CD4-positive, alpha-beta T cell treated with Interleukin-17A for 4 hours (primary cell): Measurements from ENCODE around the gene ADIPOQ.
"Not testable (repeated sequence)": the region's sequence is repeated elsewhere in the genome, so short reads cannot be mapped to it uniquely, and the experiment has no call there.

Experiments
- DNase-seq: peaks from one replicate; pipeline ENCODE4 v3.0.0-alpha.2; 2020; ENCODE audit warnings: mixed read lengths

Gene ADIPOQ

GRCh38 chr3:186842426-186843038 lies at the start of gene ADIPOQ:
Gene ADIPOQ, plus strand, starts transcription at chr3:186842710. Its CDS starts 10,349 bp downstream, at chr3:186853059.
- DNase-seq: no peak

DNA sequence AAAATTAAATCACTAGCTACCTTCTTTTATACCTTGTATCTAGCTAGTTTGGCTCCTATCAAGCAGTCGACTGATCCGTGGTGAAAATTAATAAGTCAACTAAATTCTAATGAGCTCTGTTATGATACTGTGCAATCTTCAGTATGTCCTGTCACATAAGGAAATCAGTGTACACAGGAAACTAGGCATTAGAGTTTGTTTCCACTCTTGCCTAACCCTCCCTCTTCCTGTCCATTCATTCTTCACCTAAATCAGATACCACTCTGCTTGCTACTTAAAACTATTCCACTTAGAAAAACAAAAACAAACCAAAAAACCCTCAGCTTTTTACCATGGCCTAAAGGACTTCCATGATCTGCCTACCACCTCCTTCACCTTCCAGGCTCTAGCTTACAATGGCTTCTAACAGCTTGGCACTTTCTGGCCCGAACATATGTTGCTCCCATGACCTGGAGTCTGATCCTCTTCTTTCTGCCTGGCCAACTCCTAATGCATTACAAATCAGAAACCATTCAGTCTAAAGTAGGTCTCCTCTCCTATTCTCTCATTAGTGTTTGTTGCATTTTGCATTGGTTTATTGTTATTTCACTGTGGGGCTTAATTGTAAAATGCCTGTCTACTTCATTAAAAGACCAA lies 44.2 kb upstream of the ADIPOQ start:
- DNase-seq: no peak

DNA sequence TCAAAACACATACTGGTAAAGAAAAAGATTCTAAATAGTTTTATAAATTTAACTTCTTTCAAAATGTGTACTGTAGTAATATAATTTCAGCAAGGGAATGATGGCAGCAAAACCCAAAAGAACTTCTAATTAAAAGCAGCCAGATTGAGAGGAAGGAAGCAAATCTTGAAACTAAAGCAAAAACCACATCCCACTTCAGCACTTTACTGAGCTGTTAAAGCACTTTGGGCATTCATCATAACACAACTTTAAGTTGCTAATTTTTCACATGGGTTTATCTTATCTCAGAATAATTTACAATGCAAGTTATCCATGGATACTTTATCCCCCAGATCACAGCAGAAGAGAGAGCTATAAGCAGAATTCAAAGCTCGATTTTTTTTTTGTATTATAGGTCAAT lies 42.2 kb upstream of the ADIPOQ start:
- no peak for DNase-seq

DNA sequence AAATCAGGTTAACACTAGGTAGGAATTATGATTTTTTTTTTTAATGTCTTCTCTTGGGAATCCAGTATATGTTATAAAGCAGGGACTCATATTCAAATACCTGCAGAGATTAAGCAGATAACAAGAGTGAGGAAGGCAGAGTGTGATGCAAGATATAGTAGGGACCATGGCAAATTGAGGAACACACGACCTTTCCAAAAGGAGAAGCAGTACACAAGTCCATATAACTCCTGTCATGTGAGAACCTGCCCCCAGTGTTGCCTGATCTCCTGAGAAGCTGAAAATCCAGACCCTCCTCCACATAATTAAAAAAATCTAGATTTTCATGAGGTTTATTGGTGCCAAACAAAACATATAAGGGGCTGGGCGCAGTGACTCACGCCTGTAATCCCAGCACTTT lies 39.8 kb upstream of the ADIPOQ start:
- DNase-seq: no peak

- not testable (repeated sequence) for DNase-seq
These were observed 39.1 kb upstream of the ADIPOQ start for GRCh38 chr3:186803447-186803846.

GRCh38 chr3:186806089-186807055 lies 36.1 kb upstream of the ADIPOQ start, which contains the start of gene RFC4:
Gene RFC4, minus strand, starts transcription at chr3:186806482. Its CDS starts 1,769 bp downstream, at chr3:186804713.
- DNase-seq: peak; percentile 90

GRCh38 chr3:186807231-186807630 lies 35.3 kb upstream of the ADIPOQ start:
- DNase-seq: no peak

- no peak for DNase-seq
These were observed 32.0 kb upstream of the ADIPOQ start for GRCh38 chr3:186810336-186810996.

- not testable (repeated sequence) for DNase-seq
These were observed 31.2 kb upstream of the ADIPOQ start for GRCh38 chr3:186811313-186811712.

- no peak for DNase-seq
These were observed 28.4 kb upstream of the ADIPOQ start for GRCh38 chr3:186814100-186814499.

GRCh38 chr3:186815435-186815834 lies 27.1 kb upstream of the ADIPOQ start:
- no peak for DNase-seq

DNA sequence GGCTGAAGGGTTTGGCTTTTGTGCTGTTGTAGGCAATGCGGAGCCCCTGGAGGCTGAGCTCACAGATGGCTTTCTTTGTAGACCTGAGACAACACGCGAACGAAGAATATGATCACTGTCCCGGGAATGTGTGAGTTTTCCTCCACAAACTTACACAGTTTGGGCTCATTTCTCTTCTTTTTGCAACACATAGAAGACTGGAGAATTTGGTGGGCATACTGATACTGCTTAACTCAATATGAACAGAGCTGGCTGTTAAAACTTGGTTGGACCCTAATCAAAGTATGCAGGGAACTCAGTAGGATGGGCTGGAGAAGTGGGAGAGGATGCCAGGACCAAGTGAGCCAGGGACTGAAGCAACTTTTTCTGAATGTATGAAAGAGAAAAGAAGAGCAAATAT lies 24.0 kb upstream of the ADIPOQ start:
- no peak for DNase-seq

DNA sequence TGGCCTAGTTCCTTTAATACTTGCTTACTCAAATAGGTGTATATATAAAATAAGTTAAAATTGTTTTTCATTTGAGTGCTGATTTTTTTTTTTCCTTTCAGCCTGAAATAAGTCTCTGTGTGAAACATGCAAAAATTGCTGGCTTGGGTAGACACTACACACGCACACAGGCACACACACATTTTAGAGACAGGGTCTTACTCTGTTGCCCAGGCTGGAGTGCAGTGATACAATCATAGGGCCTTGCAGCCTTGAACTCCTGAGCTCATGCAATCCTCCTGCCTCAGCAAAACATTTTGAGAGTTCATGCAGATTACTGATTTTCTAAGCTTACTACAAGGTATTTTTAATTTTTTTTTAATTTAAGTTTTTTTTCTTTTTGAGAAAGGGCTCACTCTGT lies 23.6 kb upstream of the ADIPOQ start:
- no peak for DNase-seq

- DNase-seq: peak; percentile 16
These were observed 20.8 kb upstream of the ADIPOQ start for GRCh38 chr3:186821429-186822387.

GRCh38 chr3:186822388-186822759 lies 20.1 kb upstream of the ADIPOQ start:
- DNase-seq: not testable (repeated sequence)

- no peak for DNase-seq
These were observed 19.1 kb upstream of the ADIPOQ start for GRCh38 chr3:186823386-186823785.

DNA sequence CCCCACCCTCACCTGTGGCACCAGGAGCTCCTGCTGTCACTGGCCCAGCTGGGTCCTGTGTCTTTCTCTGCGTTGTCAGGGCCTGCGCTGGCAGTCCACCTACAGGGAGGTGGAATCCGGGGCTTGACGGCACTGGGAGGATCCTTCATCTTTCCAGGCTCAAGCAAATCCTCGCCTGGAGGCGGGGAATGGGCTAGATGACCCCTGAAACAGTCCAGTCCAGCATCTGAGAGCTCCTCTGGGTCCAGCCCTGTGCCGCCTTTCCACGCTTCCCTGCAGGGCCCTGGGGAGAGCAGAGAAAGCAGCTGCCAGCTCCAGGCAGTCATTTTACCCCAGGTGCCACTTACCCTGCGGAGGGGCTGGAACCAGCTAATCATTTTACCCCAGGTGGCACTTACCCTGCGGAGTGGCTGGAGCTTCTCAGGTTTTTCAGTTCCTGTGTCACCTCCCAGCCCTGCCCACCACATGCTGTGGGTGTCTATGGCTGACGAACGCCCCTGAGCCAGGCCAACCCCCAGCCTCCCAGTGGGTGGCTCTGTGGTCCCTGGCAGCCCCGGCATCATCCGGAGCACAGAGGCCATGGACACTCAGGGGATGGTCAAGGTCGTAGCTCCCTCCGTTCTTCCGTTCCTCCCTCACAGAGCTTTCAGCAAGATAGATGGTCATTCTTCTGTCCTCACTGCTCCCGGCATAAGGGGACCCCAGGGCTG lies 17.9 kb upstream of the ADIPOQ start:
- no peak for DNase-seq

DNA sequence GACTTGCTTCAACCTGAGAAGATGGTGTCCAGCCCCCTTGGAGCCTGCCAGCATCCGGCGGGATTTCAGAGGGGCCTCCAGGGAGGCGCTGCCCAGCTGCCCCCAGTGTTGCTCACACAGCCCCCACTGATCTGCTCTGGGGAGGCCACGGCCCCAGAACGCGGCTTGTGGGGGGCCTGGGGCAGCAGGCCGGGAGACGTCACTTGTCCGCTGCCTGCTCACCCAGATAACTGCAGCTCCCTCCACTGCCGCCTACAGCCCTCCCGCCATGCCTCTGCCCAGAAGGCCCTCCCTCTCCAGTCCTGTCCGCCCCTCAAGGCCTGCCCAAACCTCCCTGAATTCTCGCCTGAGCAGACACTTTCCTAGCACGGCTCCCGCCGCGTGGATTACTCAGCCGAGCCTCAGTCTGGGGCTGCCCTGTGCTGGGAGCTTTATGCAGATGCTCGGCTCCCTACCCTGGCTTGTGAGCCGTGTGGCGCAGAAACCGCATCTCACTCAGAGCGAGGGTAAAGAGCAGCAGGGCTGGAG lies 17.2 kb upstream of the ADIPOQ start:
- DNase-seq: peak; percentile 49

GRCh38 chr3:186825872-186826409 lies 16.6 kb upstream of the ADIPOQ start:
- no peak for DNase-seq

DNA sequence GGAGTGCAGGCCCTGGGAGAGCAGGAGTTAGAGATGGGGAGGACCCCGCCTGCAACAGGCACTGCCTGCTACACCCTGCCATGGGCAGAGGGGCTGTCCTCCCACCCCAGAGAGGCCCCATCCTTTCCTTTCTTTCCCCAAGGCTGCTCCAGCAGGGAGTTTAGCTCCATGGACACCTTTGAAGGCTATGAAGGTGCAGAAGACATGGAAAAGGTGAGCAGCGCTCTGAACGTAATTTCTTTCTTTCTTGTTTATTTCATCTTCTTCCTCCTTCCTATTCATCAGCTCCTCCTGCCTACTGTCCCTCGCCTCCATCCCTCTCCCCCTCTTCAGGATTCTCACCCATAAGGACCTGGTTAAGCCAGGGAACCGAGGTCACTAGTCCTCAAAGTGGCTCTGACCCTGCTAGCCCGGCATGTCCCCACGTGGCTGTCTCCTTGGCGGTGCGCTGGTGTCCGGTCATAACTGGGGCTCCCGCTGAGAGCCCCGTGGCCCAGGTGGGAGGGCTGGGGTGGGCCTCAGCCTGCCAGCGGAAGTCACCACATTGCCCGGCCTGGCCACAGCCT lies 16.0 kb upstream of the ADIPOQ start:
- no peak for DNase-seq
